Measurements from ENCODE around the gene MGAT2.
A peak's percentile ranks its signal among the peaks of the same experiment; 100 is the strongest.

MGAT2 gene

DNA sequence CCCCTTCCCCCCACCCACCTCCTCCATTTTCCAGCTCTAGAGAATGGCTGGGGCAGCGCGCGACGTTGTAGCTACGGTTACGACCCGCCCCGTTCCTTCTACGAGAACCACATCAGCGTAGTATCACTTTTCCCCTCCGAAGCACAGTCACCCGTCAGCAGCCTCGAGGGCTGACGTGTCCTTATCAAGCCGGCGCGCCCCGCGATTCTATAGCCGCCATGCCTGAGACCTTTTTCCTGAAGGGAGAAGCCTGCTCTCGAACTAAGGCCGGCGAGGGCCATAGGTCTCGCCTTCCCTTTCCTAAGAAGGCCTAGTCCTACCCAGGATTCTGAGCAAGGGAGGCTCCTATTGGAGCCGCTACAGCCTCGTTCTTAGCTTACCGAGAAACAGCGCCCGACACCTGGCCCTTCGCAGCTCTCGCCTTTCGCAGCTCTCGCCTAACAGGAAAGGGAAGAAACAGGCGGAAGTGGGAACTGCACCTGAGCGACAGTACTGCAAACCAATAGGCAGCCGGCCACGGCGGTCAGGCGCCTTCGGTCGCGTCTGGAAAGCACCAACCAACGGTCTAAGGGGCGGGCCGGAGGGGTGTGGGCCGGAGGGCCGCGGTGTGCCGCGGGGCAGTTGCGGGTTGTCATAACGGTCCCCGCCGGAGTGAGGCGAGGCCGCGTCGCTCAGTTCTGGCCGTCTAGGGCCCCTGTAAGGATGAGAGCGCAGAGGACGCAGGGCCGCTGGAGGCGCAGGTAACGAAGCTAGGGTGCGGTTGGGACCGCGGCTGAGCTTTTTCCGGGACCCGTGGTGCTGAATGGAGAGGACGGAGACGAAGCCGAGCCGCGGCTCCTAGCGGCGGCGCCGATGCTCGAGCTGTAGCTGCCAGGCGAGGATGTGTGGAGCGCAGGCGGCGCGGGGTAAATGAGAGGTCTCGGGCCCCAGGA lies at the start of gene MGAT2, which contains the start of gene RPL36AL:
Gene MGAT2 (plus strand): TSS at position 618 of the 932 bp plus-strand sequence. CDS start 470 bp downstream, outside the sequence.
Gene RPL36AL (minus strand): TSS at position 445 of the 932 bp plus-strand sequence. CDS start 1,522 bp downstream, outside the sequence.
- TF ChIP-seq, protein P1, sequence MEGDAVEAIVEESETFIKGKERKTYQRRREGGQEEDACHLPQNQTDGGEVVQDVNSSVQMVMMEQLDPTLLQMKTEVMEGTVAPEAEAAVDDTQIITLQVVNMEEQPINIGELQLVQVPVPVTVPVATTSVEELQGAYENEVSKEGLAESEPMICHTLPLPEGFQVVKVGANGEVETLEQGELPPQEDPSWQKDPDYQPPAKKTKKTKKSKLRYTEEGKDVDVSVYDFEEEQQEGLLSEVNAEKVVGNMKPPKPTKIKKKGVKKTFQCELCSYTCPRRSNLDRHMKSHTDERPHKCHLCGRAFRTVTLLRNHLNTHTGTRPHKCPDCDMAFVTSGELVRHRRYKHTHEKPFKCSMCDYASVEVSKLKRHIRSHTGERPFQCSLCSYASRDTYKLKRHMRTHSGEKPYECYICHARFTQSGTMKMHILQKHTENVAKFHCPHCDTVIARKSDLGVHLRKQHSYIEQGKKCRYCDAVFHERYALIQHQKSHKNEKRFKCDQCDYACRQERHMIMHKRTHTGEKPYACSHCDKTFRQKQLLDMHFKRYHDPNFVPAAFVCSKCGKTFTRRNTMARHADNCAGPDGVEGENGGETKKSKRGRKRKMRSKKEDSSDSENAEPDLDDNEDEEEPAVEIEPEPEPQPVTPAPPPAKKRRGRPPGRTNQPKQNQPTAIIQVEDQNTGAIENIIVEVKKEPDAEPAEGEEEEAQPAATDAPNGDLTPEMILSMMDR (IDR thresholded peaks at IDR 0.05), result no peak
- peak within 1 kb of the TSS; percentile 100 for H3K27ac Mint-ChIP-seq

DNA sequence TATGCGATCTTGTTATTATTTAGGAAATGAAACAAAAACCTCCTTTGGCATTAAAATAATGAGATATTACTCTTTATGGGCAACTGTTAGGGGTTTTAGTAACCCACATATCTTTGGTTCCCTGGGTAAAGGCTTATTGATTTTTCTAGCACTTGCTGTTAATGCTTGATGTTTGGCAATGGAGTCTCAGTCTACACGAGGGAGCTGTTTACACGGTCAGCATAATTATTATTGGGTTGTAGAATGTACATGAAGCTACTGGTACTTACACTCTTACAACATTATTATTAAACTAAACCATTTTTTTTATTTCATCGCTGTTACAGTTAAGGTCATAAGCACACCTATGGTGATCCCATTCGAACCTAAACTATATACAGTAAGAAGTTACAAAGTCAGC lies 46.6 kb upstream of the MGAT2 start:
- no peak overlapping the region for H3K27ac Mint-ChIP-seq

More for the DNA sequence above, at the start of gene MGAT2, which contains the start of gene RPL36AL:
- Mint-ChIP-seq H3K9me3 (no peaks in the 10 kb centered on the region), H3K27me3 (ENCODE audit: low read depth, poor library complexity) (no peaks in the 10 kb centered on the region), H3K4me1 (peaks cover 31% of the 10 kb centered on the region), H3K36me3 (ENCODE audit: low read depth) (peaks cover 41% of the 10 kb centered on the region), H3K4me3 (peak within 1 kb of the TSS; percentile 99)
- peak; percentile 98 for DNase-seq

DNA sequence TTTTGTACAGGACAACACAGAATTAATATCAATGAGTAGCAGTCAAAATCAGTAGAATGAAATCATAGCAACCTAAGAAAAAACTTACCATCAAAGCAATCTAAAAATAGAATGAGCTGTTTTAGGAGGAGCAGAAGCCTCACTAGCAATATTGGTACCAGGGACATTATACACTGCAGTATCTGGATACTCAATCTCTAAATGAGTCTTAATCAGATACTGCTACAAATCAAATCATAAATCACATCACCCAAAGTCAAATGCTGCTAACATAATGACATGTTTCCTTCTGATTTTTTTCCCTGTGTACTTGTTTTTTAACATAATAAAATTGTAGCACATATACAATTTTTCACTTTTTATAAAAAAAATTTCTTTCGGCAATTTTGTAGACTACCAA lies 42.5 kb upstream of the MGAT2 start:
- Mint-ChIP-seq H3K27me3 (ENCODE audit: low read depth, poor library complexity) (no peaks in the 10 kb centered on the region), H3K4me3 (no peak overlapping the region), H3K4me1 (peaks cover 40% of the 10 kb centered on the region), H3K27ac (peak overlapping the region; percentile 88), H3K9me3 (no peaks in the 10 kb centered on the region), H3K36me3 (ENCODE audit: low read depth) (peaks cover 78% of the 10 kb centered on the region)
- TF ChIP-seq, protein P1 (IDR thresholded peaks at IDR 0.05), result no peak
- DNase-seq, result no peak

More for the DNA sequence above, 46.6 kb upstream of the MGAT2 start:
- Mint-ChIP-seq H3K27me3 (ENCODE audit: low read depth, poor library complexity) (no peaks in the 10 kb centered on the region), H3K36me3 (ENCODE audit: low read depth) (peaks cover 77% of the 10 kb centered on the region), H3K4me1 (peaks cover 10% of the 10 kb centered on the region), H3K9me3 (peaks cover 11% of the 10 kb centered on the region), H3K4me3 (no peak overlapping the region)
- TF ChIP-seq, protein P1 (IDR thresholded peaks at IDR 0.05), result no peak
- DNase-seq, result no peak

DNA sequence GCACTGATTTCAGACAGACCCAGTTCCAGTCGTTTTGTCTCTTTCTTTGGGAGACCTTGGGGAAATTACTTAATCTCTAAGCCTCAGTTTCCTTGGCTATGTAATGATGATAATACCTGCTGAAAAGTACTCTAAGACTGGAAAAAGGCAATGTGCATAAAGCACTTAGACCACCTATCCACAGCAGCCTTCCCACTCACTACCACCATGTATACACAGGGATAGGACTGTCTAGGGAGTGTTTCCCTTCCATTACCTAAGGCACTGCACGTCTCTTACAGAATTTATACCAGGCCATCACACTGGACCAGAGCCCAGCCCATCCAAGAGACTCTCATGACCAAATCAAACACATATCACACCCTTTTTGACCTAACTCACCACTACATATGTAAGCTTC lies 40.8 kb upstream of the MGAT2 start:
- H3K27me3 Mint-ChIP-seq (ENCODE audit: low read depth, poor library complexity), result no peaks in the 10 kb centered on the region
- peaks cover 55% of the 10 kb centered on the region for H3K4me1 Mint-ChIP-seq
- no peak for DNase-seq
- H3K9me3 Mint-ChIP-seq, result no peaks in the 10 kb centered on the region
- peaks cover 78% of the 10 kb centered on the region for H3K36me3 Mint-ChIP-seq (ENCODE audit: low read depth)
- H3K4me3 Mint-ChIP-seq, result no peak overlapping the region
- TF ChIP-seq, protein P1 (IDR thresholded peaks at IDR 0.05), result no peak
- peak overlapping the region; percentile 22 for H3K27ac Mint-ChIP-seq

DNA sequence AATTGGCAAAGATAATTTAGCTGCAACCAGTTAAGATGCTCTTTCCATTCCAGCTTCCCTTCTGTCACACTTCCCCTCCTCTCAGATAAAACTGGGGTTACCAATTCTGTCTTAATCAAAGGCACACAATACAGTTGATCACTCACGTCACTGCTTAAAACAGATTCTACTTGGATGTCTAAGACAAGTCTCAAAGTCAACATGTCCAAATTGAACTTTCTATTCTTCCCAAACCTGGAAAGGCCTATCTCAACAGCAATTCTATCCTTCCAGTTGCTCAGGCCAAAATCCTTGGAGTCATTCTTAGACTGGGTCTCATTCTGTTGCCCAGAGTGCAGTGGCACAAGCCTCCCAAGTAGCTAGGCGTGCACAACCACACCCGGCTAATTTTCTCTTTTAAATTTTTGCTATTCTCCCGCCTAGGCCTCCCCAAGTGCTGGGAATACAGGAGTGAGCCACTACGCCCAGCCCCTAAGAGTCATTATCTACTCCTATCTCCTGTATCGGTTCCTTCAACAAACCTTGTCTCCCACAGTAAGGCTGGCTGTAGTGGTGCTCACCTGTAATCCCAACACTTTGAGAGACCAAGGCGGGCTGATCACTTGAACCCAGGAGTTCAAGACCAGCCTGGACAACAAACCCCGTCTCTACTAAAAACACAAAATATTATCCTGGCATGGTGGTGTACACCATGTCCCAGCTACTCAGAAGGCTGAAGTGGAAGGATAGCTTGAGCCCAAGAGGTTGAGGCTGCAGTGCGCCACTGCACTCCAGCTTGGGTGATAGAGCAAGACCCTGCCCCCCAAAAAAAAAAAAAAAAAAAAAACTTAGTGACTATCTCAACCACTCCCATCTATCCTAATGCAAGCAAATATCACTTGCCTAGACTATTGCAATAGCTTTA lies 39.1 kb upstream of the MGAT2 start:
- Mint-ChIP-seq H3K4me1 (peaks cover 62% of the 10 kb centered on the region), H3K27ac (peak overlapping the region; percentile 88), H3K4me3 (peak overlapping the region; percentile 18), H3K36me3 (ENCODE audit: low read depth) (peaks cover 70% of the 10 kb centered on the region), H3K9me3 (no peaks in the 10 kb centered on the region), H3K27me3 (ENCODE audit: low read depth, poor library complexity) (no peaks in the 10 kb centered on the region)
- TF ChIP-seq, protein P1 (IDR thresholded peaks at IDR 0.05), result no peak
- DNase-seq, result no peak
